Measurements from ENCODE around the gene POLR3F. TPM values are rescaled to one million over a fixed set of nuclear protein-coding genes. Genes with fewer than 3 reads are reported as not detected.

Gene POLR3F
- polyA plus RNA-seq, 1 donor from 2014 or later: 47.3 TPM

- H3K36me3 ChIP-seq (ENCODE audit: insufficient read depth, low read length): peaks cover 6% of the 10 kb centered on the region
- no peaks in the 10 kb centered on the region for H4K20me1 ChIP-seq (ENCODE audit: insufficient read depth)
- no peaks in the 10 kb centered on the region for H3K79me2 ChIP-seq (replicated peaks; ENCODE audit: insufficient read depth, low read length)
- TF ChIP-seq CTCF (IDR thresholded peaks at IDR 0.05; ENCODE audit: poor library complexity, severe bottlenecking) (no peak), TAF1 (IDR thresholded peaks at IDR 0.05; ENCODE audit: low read depth) (no peak), MXI1 (conservative IDR thresholded peaks at IDR 0.05; ENCODE audit: poor library complexity, severe bottlenecking) (no peak), POLR2AphosphoS5 (IDR thresholded peaks at IDR 0.05) (no peak)
- H3K27me3 ChIP-seq (ENCODE audit: insufficient read depth, low read depth, low read length): no peaks in the 10 kb centered on the region
- H3K9ac ChIP-seq (ENCODE audit: low read length): no peak overlapping the region
- H3K27ac ChIP-seq (ENCODE audit: low read length): no peak overlapping the region
- no peaks in the 10 kb centered on the region for H3K9me2 ChIP-seq (ENCODE audit: insufficient read depth, low read length)
- no peak overlapping the region for H2AFZ ChIP-seq (ENCODE audit: low read depth, low read length)
- H3F3A ChIP-seq (ENCODE audit: insufficient read depth, low read length, poor library complexity, severe bottlenecking): no peaks in the 10 kb centered on the region
- H3K9me3 ChIP-seq (ENCODE audit: low read length): no peaks in the 10 kb centered on the region
- no peak overlapping the region for H3K4me3 ChIP-seq (ENCODE audit: low read length)
- no peak overlapping the region for H3K4me2 ChIP-seq (ENCODE audit: low read length)
Measured at GRCh38 chr20:18533491-18533890, 66.3 kb downstream of the POLR3F start.

- Histone ChIP-seq H2AFZ (ENCODE audit: low read depth, low read length) (no peak overlapping the region), H3K4me2 (ENCODE audit: low read length) (no peak overlapping the region), H3F3A (ENCODE audit: insufficient read depth, low read length, poor library complexity, severe bottlenecking) (no peaks in the 10 kb centered on the region), H4K20me1 (ENCODE audit: insufficient read depth) (no peaks in the 10 kb centered on the region), H3K27me3 (ENCODE audit: insufficient read depth, low read depth, low read length) (no peaks in the 10 kb centered on the region), H3K79me2 (replicated peaks; ENCODE audit: insufficient read depth, low read length) (no peaks in the 10 kb centered on the region), H3K9ac (ENCODE audit: low read length) (no peak overlapping the region), H3K9me3 (ENCODE audit: low read length) (no peaks in the 10 kb centered on the region), H3K9me2 (ENCODE audit: insufficient read depth, low read length) (no peaks in the 10 kb centered on the region), H3K4me3 (ENCODE audit: low read length) (no peak overlapping the region), H3K36me3 (ENCODE audit: insufficient read depth, low read length) (peaks cover 6% of the 10 kb centered on the region), H3K27ac (ENCODE audit: low read length) (no peak overlapping the region)
- TF ChIP-seq EP300 (conservative IDR thresholded peaks at IDR 0.05; ENCODE audit: poor library complexity, severe bottlenecking) (no peak), SMC3 (conservative IDR thresholded peaks at IDR 0.05; ENCODE audit: poor library complexity) (no peak), EZH2 (IDR thresholded peaks at IDR 0.05; ENCODE audit: borderline replicate concordance, insufficient read depth, low read length, poor library complexity, severe bottlenecking) (no peak), CTCF (IDR thresholded peaks at IDR 0.05; ENCODE audit: poor library complexity, severe bottlenecking) (no peak), POLR2AphosphoS5 (IDR thresholded peaks at IDR 0.05) (no peak), TAF1 (IDR thresholded peaks at IDR 0.05; ENCODE audit: low read depth) (no peak), RAD21 (conservative IDR thresholded peaks at IDR 0.05) (no peak), REST (IDR thresholded peaks at IDR 0.05; ENCODE audit: borderline replicate concordance) (no peak)
Measured at GRCh38 chr20:18533978-18534644, 66.9 kb downstream of the POLR3F start.

Small RNAs within 50 kb of the gene (small RNA-seq; reads per million reads assigned to genes)
- gene MIR3192 (0 to 3.1 (median 0.48) reads per million in 3 experiments), gene RNA5SP476 (0 reads per million in 3 experiments)

Other genes starting within 250 kb of the POLR3F start
- 71.2 and 72.8 TPM in 2 replicates for gene ZNF133, start 178.9 kb upstream of the POLR3F start, polyA plus RNA-seq
- 10.6 and 17.0 TPM in 2 replicates for gene DZANK1, start 360 bp upstream of the POLR3F start, polyA plus RNA-seq
- 34.4 and 37.9 TPM in 2 replicates for gene RBBP9, start 29.8 kb downstream of the POLR3F start, polyA plus RNA-seq
- gene SEC23B, start 40.5 kb downstream of the POLR3F start, polyA plus RNA-seq: 77.8 and 83.5 TPM in 2 replicates
- 150 and 215 TPM in 2 replicates for gene SMIM26, start 100.0 kb downstream of the POLR3F start, polyA plus RNA-seq
- 337 and 352 TPM in 2 replicates for gene DTD1, start 120.7 kb downstream of the POLR3F start, polyA plus RNA-seq

Measured in neural cell (in vitro differentiated cells).